H9 (cell line): ENCODE data around the gene PITPNM1. TPM values are rescaled to one million over a fixed set of nuclear protein-coding genes. Genes with fewer than 3 reads are reported as not detected.

Source experiments
- DNase-seq: peaks from one replicate; pipeline ENCODE4 v3.0.0-alpha.2; 2017
- H2AFZ ChIP-seq: one replicate; pipeline ENCODE4 v1.6.1; 2013; ENCODE audit warnings: mild to moderate bottlenecking, low read length, control low read depth, moderate library complexity
- H2AK5ac ChIP-seq: 2 replicates; pipeline ENCODE4 v1.6.1; 2013; ENCODE audit warnings: low read length, control low read depth, mixed read lengths; ENCODE audit not compliant: insufficient read length
- H2BK120ac ChIP-seq: one replicate; pipeline ENCODE4 v1.6.1; 2013; ENCODE audit warnings: low read depth, mild to moderate bottlenecking, low read length, control low read depth, inconsistent platforms; ENCODE audit not compliant: poor library complexity, severe bottlenecking
- H2BK12ac ChIP-seq: 2 replicates; pipeline ENCODE4 v1.6.1; 2013; ENCODE audit warnings: low read length, control low read depth, mixed read lengths, low read depth; ENCODE audit not compliant: insufficient read length
- H2BK15ac ChIP-seq: 2 replicates; pipeline ENCODE4 v1.6.1; 2013; ENCODE audit warnings: low read depth, low read length, control low read depth
- H2BK20ac ChIP-seq: one replicate; pipeline ENCODE4 v1.6.1; 2013; ENCODE audit warnings: low read depth, mild to moderate bottlenecking, low read length, control low read depth, inconsistent platforms; ENCODE audit not compliant: poor library complexity, severe bottlenecking
- H2BK5ac ChIP-seq: 2 replicates; pipeline ENCODE4 v1.6.1; 2013; ENCODE audit warnings: low read length, control low read depth, mixed read lengths; ENCODE audit not compliant: insufficient read length
- H3K14ac ChIP-seq: 2 replicates; pipeline ENCODE4 v1.6.1; 2013; ENCODE audit warnings: low read length, control low read depth; ENCODE audit not compliant: insufficient read depth
- H3K18ac ChIP-seq: 2 replicates; pipeline ENCODE4 v1.6.1; 2013; ENCODE audit warnings: low read depth, mild to moderate bottlenecking, mixed read lengths, low read length, control low read depth; ENCODE audit not compliant: insufficient read length
- H3K23ac ChIP-seq: 2 replicates; pipeline ENCODE4 v1.6.1; 2013; ENCODE audit warnings: low read length, control low read depth, mixed read lengths, low read depth; ENCODE audit not compliant: insufficient read length
- H3K23me2 ChIP-seq: 2 replicates; pipeline ENCODE4 v1.6.1; 2013; ENCODE audit warnings: low read depth, mild to moderate bottlenecking, mixed read lengths, low read length, control low read depth; ENCODE audit not compliant: insufficient read length, poor library complexity, severe bottlenecking
- H3K27ac ChIP-seq: 2 replicates; pipeline ENCODE4 v1.5.1; 2013; ENCODE audit warnings: low read length, control low read depth, mixed read lengths, low read depth; ENCODE audit not compliant: insufficient read length
- H3K27me3 ChIP-seq: 2 replicates; pipeline ENCODE4 v1.6.1; 2013; ENCODE audit warnings: low read length, control low read depth, inconsistent platforms; ENCODE audit not compliant: insufficient read depth
- H3K4ac ChIP-seq: 2 replicates; pipeline ENCODE4 v1.6.1; 2013; ENCODE audit warnings: low read depth, mild to moderate bottlenecking, control low read depth, inconsistent platforms, low read length, moderate library complexity
- H3K4me1 ChIP-seq: 2 replicates; pipeline ENCODE4 v1.6.1; 2013; ENCODE audit warnings: low read length, control low read depth, inconsistent platforms; ENCODE audit not compliant: insufficient read depth
- H3K4me2 ChIP-seq: 2 replicates; pipeline ENCODE4 v1.6.1; 2013; ENCODE audit warnings: low read length, control low read depth, mixed read lengths; ENCODE audit not compliant: insufficient read length, insufficient read depth
- H3K56ac ChIP-seq: 2 replicates; pipeline ENCODE4 v1.6.1; 2013; ENCODE audit warnings: low read depth, mild to moderate bottlenecking, mixed read lengths, low read length, control low read depth; ENCODE audit not compliant: insufficient read length
- H3K79me1 ChIP-seq: 2 replicates; pipeline ENCODE4 v1.6.1; 2013; ENCODE audit warnings: low read depth, mild to moderate bottlenecking, moderate library complexity, low read length, control low read depth, inconsistent platforms; ENCODE audit not compliant: insufficient read depth, poor library complexity, severe bottlenecking
- H3K79me2 ChIP-seq: 2 replicates; pipeline ENCODE4 v1.6.1; 2013; ENCODE audit warnings: low read length, control low read depth, inconsistent platforms; ENCODE audit not compliant: insufficient read depth
- H3K9ac ChIP-seq: 2 replicates; pipeline ENCODE4 v1.6.1; 2013; ENCODE audit warnings: low read length, control low read depth, mixed read lengths; ENCODE audit not compliant: insufficient read length; ENCODE audit errors: extremely low read depth
- H3K9me3 ChIP-seq: one replicate; pipeline ENCODE4 v1.6.1; 2013; ENCODE audit warnings: low read depth, low read length, inconsistent platforms; ENCODE audit not compliant: control insufficient read depth
- H3T11ph ChIP-seq: one replicate; pipeline ENCODE4 v1.6.1; 2013; ENCODE audit warnings: mild to moderate bottlenecking, low read length, control low read depth, inconsistent platforms
- H4K20me1 ChIP-seq: one replicate; pipeline ENCODE4 v1.6.1; 2013; ENCODE audit not compliant: control insufficient read depth, insufficient read length, insufficient read depth
- H4K5ac ChIP-seq: 2 replicates; pipeline ENCODE4 v1.6.1; 2013; ENCODE audit warnings: low read depth, mild to moderate bottlenecking, mixed read lengths, low read length, control low read depth; ENCODE audit not compliant: insufficient read length
- H4K8ac ChIP-seq: replicated peaks from 2 replicates; pipeline ENCODE4 v1.6.1; 2013; ENCODE audit warnings: low read length, control low read depth, mixed read lengths, low read depth; ENCODE audit not compliant: insufficient read length
- H4K91ac ChIP-seq: 2 replicates; pipeline ENCODE4 v1.6.1; 2013; ENCODE audit warnings: low read depth, mild to moderate bottlenecking, moderate library complexity, mixed read lengths, low read length, control low read depth; ENCODE audit not compliant: insufficient read length
- H3K27ac Mint-ChIP-seq, 3 experiments: 2 replicates in 2 of 3; 3 replicates in 1 of 3; pipeline ENCODE4 v1.8.0; 2020 to 2021; ENCODE audit warnings: mixed read lengths in 3 of 3, mild to moderate bottlenecking in 1 of 3, moderate library complexity in 1 of 3
- H3K27me3 Mint-ChIP-seq: 2 replicates; pipeline ENCODE4 v1.8.0; 2021; ENCODE audit warnings: low read depth, mild to moderate bottlenecking, moderate library complexity, mixed read lengths
- H3K36me3 Mint-ChIP-seq, 3 experiments: 2 replicates in 2 of 3; 3 replicates in 1 of 3; pipeline ENCODE4 v1.8.0; 2020 to 2021; ENCODE audit warnings: low read depth in 3 of 3, mixed read lengths in 3 of 3; ENCODE audit not compliant: insufficient read depth in 1 of 3
- H3K4me1 Mint-ChIP-seq, 2 experiments: 2 replicates each; pipeline ENCODE4 v1.8.0; 2020; ENCODE audit warnings: mixed read lengths in 2 of 2
- H3K4me3 Mint-ChIP-seq, 2 experiments: 2 replicates in 1 of 2; 3 replicates in 1 of 2; pipeline ENCODE4 v1.8.0; 2020 to 2021; ENCODE audit warnings: mild to moderate bottlenecking in 2 of 2, mixed read lengths in 2 of 2, moderate library complexity in 1 of 2
- H3K9me3 Mint-ChIP-seq, 2 experiments: 2 replicates in 1 of 2; 3 replicates in 1 of 2; pipeline ENCODE4 v1.8.0; 2020; ENCODE audit warnings: mild to moderate bottlenecking in 2 of 2, mixed read lengths in 2 of 2, moderate library complexity in 1 of 2
- CTCF ChIP-seq: fragments of 200-600 bp; sonication (generic); conservative IDR thresholded peaks from 3 replicates; pipeline ENCODE4 v1.8.0; 2021; ENCODE audit warnings: antibody characterized with exemption, mild to moderate bottlenecking
- WGBS: extraction: QIAGEN DNeasy Blood & Tissue Kit; methylation state at CpG from one replicate; pipeline ENCODE4 v1.1.7; 2013; ENCODE audit warnings: missing lambda C conversion rate, low lambda C conversion rate, mixed read lengths; ENCODE audit not compliant: insufficient read length; ENCODE audit errors: extremely low coverage; 5-methylcytosine and 5-hydroxymethylcytosine counted together
- total RNA-seq: library from RNA; stranded (reverse); gene quantifications from 2 replicates; pipeline ENCODE4 v1.2.1, GENCODE V29; 2021

Gene PITPNM1
- total RNA-seq, 1 experiment from 2014 or later = 43.5 TPM

GRCh38 chr11:67455054-67455453 is 50.1 kb downstream of the PITPNM1 start, which contains the start of gene CABP4:
Gene CABP4, plus strand, starts transcription at chr11:67455354. Its CDS starts 70 bp downstream, at chr11:67455424.
- DNase-seq = no peak
- no peak within 1 kb of the TSS for H2BK12ac ChIP-seq
- no peaks in the 10 kb centered on the region for H3K4me1 ChIP-seq
- no peaks in the 10 kb centered on the region for H3K79me1 ChIP-seq
- H3K4me1 Mint-ChIP-seq = 0 out of 4 replicates have a peak, but pooled peaks cover 0 to 4% of the 10 kb centered on the region in 2 experiments
- no peak within 1 kb of the TSS for H3K9ac ChIP-seq
- no peak within 1 kb of the TSS for H3K4ac ChIP-seq
- no peaks in the 10 kb centered on the region; a peak in 1 of 5 replicates for H3K9me3 Mint-ChIP-seq
- no peak within 1 kb of the TSS for H3K4me2 ChIP-seq
- no peaks in the 10 kb centered on the region for H4K20me1 ChIP-seq
- peak within 1 kb of the TSS; percentile 49; the same call in 1 of the 2 replicates for H2BK15ac ChIP-seq
- H3K23me2 ChIP-seq = peaks cover 5% of the 10 kb centered on the region
- H3K23ac ChIP-seq = no peak within 1 kb of the TSS
- H2BK20ac ChIP-seq = no peak within 1 kb of the TSS
- H4K5ac ChIP-seq = no peak within 1 kb of the TSS
- no peaks in the 10 kb centered on the region for H3K9me3 ChIP-seq
- no peak within 1 kb of the TSS for H2BK120ac ChIP-seq
- no peak within 1 kb of the TSS for H2AFZ ChIP-seq
- no peaks in the 10 kb centered on the region for H3K27me3 ChIP-seq
- no peak within 1 kb of the TSS for H3K18ac ChIP-seq
- H3T11ph ChIP-seq = no peak within 1 kb of the TSS
- H2AK5ac ChIP-seq = no peak within 1 kb of the TSS
- no peak within 1 kb of the TSS for H3K27ac ChIP-seq
- no CpG with 5 or more reads among the region's 3 CpGs for WGBS
- no peaks in the 10 kb centered on the region for H3K79me2 ChIP-seq
- no peak within 1 kb of the TSS for H3K56ac ChIP-seq
- H3K36me3 Mint-ChIP-seq = no peaks in the 10 kb centered on the region
- TF ChIP-seq CTCF = no peak
- H3K27ac Mint-ChIP-seq = peak within 1 kb of the TSS in 1 of 3 experiments; percentile 72; a peak in 2 of 7 replicates
- H4K8ac ChIP-seq = no peak within 1 kb of the TSS
- no peak within 1 kb of the TSS for H4K91ac ChIP-seq
- peaks cover 15% of the 10 kb centered on the region for H3K27me3 Mint-ChIP-seq
- no peak within 1 kb of the TSS for H3K4me3 Mint-ChIP-seq
- no peak within 1 kb of the TSS for H3K14ac ChIP-seq
- H2BK5ac ChIP-seq = no peak within 1 kb of the TSS
